Left cardiac atrium (tissue), 4 donors: ENCODE data around the gene PTTG1IP. TPM values are rescaled to one million over a fixed set of nuclear protein-coding genes. Genes with fewer than 3 reads are reported as not detected.
A peak's percentile ranks its signal among the peaks of the same experiment; 100 is the strongest.
"Not testable (repeated sequence)": the region's sequence is repeated elsewhere in the genome, so short reads cannot be mapped to it uniquely, and the experiment has no call there.

Experiments
- ATAC-seq, 2 donors: fragments of 200-7000 bp; cut with Tn5 transposase; one replicate each; pipeline ENCODE4 v1.9.1; 2020; ENCODE audit warnings: mild to moderate bottlenecking in 2 of 2, moderate library complexity in 2 of 2
- DNase-seq: peaks from one replicate; pipeline ENCODE4 v3.0.0-alpha.2; 2020
- intact Hi-C, 2 donors: fragments of 100-400 bp; cut with DNase I; formaldehyde crosslinking; loops; one replicate each; pipeline versions ENCODE4 v1.14.1 to v1.15.1; 2022 to 2023
- long read RNA-seq: library from polyadenylated mRNA; unstranded; transcript quantifications from one replicate; pipeline ENCODE4 v2.0.0, GENCODE V29; 2021
- total RNA-seq, 2 donors: library from RNA; stranded (reverse); fragmentation: NEBNext Ultra II Directional; extraction: Animal tissue kit (Norgen Biotek cat#: 25700); gene quantifications; one replicate each; pipeline ENCODE4 v1.2.1, GENCODE V29; 2021
- donor health status: DM: no; HTN: yes; CAD: no.
- donor health status: DM: no; HTN: yes; CAD: no; lungs with severe emphysema.
- donor health status: DM: yes; HTN: yes; CAD: no.
- donor health status: Dilated cardiomyopathy.

The PTTG1IP gene, protein sequence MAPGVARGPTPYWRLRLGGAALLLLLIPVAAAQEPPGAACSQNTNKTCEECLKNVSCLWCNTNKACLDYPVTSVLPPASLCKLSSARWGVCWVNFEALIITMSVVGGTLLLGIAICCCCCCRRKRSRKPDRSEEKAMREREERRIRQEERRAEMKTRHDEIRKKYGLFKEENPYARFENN
- total RNA-seq, result 100 to 1,000 TPM; 181 to 195 TPM
- long read RNA-seq, transcript PTTG1IP-201 (6 exons, 2,760 nt), result major isoform, 338 of 417 reads
- long read RNA-seq, partial matches to known transcripts, result 34 of 417 reads
- long read RNA-seq, other reads (novel, unspliced or antisense), result 43 of 417 reads

- DNase-seq (peak; percentile 99), ATAC-seq (peak; percentile 82 to 87)
- intact Hi-C loops, result loop anchor here (2.0 to 5.0 kb wide), 2 partner anchors 56 to 73 kb away; partner anchors contain the start of genes SUMO3 (in 2 of the 2) and UBE2G2 (in 1 of the 2)
Observed at GRCh38 chr21:44873356-44874239, at the start of gene PTTG1IP. PTTG1IP (minus strand) TSS chr21:44873690; CDS start chr21:44873616, 74 bp downstream.

DNA sequence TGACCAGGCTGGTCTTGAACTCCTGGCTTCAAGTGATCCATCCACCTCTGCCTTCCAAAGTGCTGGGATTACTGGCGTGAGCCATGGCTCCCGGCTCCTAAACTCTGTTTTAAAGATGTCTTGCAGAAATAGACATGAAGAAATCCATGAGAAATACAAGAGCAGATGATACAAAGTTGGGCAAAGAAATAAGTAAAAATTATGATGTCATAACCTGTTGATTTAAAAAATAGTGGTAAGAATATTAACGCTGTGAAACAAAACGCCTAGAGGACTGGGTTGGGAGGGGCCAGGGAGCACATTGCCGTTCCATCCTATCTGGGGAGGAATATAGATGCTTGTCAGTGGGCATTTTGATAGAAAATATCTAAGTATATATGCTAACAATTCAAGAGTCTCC is 48.4 kb upstream of the PTTG1IP start:
- DNase-seq (no peak), ATAC-seq (no peak)
- intact Hi-C loops, result no loop called here

DNA sequence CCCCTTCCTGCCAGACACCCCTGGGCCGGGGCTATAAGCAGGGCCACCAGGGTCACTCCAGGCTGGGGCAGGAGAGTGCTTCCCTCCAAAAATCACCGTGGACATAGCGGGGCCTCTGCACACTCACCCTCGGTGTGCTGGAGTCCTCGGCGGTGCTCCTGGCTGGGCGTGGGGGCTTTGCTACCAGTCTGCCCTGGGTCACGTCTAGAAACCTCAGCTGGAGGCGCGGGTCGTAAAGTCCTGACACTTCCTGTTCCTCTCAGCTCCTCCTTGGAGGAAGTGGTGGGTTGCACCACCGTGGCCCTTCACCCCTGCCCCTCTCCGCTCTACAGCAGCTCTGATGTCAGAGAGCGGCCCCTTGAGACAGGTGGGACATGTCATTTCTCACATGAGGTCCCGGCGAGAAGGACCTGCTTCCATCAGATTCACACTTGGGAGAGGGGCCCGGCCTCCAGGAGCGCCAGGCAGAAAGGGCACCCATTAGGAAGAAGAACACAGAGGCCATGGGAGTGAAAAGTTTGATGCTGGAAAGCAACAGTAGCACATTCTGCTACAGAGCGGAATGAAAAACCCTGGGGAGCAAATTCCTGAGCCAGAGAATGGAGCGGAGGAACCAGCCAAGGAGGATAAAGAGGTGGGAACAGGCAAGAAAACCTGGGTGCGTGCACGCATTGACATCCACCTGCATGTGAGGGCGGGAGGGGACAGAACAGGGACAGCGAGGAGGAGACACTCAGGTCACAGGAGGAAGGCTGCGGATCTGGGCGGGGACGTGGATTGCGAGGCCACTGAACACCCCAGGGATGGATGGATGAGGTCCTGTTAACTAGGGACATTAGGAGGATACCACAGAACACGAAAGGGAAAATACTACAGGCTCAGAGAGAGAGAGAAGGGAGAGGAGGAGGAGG is 47.5 kb upstream of the PTTG1IP start, which contains the start of gene ITGB2:
ITGB2 (minus strand) TSS at position 206 of the 911 bp plus-strand sequence. CDS start 10,117 bp downstream, outside the sequence.
- peak; percentile 64 to 68 for ATAC-seq
- intact Hi-C loops, result no loop called here
- peak; percentile 63 for DNase-seq

DNA sequence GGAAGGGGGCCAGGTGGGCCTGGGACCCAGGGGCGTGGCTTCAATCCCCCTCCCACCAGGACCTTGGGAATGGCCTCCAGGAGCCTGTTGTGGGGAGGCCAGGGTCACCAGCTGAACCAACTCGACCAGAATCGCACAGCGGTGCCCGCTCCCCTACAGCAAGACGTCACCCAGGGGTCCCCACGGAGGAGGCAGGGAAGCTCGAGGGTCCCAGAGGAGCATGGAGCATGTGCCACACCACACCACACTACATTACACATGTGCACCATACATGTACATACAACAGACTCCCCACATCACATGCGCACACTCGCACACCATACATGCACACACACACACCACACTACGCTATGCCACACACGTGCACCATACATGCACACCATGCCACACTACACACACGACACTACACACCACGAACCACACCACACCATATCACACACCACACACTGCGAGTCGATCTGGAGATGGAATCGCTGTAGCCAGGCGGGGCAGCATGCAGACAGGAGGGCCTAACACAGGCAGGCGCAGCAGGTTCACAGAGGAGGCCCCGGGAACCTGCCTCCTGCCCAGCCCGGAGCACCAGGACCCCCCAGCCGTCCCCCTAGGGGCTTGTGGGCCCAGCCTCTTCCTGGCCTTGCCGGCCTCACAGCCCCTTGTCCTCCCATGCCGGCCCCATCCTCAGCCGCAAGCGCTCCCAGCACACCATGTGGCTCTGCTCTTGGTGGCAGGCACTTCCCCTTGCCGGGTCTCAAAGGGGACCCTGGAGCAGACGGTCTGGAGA is 46.6 kb upstream of the PTTG1IP start:
- DNase-seq, result peak; percentile 11
- peak in 1 of 2 donors; percentile 8 for ATAC-seq
- intact Hi-C loops, result no loop called here

DNA sequence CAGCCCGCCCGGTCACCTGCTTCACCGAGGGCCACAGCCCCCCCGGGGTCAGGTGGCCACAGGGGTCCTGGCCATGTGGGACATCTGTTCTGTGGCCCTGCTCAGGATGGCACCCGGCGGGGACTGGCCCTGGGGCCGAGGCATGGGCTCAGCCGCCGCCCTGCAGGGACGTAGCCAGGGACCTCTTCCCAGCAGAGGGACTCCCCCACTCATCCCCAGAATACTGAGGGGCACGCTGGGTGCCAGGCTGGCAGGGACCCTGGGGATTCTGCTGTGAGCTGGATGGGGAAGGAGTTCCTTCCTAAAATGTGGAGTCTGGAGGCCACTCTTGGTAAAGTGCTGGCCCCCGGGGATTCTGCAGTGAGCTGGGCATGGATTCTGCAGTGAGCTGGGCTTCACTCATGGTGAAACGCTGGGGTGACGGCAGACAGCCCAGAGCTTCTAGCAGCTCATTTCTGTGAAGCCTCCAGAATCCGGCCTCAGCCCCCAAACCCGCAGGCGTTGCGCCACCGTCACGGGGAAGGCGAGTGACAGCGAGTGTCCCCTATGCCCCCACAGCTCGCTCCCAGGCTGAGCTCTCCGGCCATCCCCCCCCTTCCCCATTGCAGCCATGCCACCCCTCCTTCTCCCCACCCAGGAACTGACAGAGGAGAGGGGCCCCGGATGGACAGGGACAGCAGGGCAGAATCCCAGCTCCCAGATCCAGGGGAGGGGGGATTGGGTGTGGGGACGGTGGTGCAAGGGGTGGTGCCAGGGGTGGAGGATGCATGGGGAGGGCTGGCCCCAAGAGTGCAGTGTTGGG is 45.8 kb upstream of the PTTG1IP start:
- DNase-seq, result peak; percentile 24
- ATAC-seq, result peak in 1 of 2 donors; percentile 16
- intact Hi-C loops, result no loop called here

GRCh38 chr21:44918581-44919033 is 45.1 kb upstream of the PTTG1IP start:
- peak; percentile 12 for DNase-seq
- ATAC-seq, result no peak
- intact Hi-C loops, result no loop called here

- ATAC-seq, result no peak
- intact Hi-C loops, result no loop called here
- DNase-seq, result peak; percentile 16
Observed at GRCh38 chr21:44918107-44918470, 44.6 kb upstream of the PTTG1IP start.

- intact Hi-C loops, result no loop called here
- DNase-seq (peak; percentile 8), ATAC-seq (no peak)
Observed at GRCh38 chr21:44917446-44918106, 44.1 kb upstream of the PTTG1IP start.

DNA sequence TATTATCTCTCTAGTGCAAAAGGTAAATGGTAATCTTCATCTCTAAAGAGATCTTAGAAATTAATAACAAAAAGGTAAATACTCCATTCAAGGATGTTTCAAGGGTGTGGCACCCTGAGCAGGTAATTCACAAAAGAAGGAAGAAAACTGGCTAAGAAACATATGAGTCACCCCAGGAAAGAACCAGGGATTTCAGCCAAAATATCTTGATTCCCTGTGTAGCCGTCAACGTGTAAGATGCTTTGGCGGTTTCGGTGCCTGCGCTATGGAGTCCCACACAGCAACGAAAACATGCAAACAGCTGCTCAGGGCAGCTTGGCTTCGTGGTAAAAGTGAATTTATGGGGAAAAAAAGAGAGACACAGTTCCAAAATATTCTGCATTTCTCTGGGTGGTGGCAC is 43.5 kb upstream of the PTTG1IP start:
- ATAC-seq (no peak), DNase-seq (no peak)
- intact Hi-C loops, result no loop called here

GRCh38 chr21:44914176-44914874 is 40.8 kb upstream of the PTTG1IP start:
- ATAC-seq (peak; percentile 31 to 40), DNase-seq (no peak)
- intact Hi-C loops, result no loop called here

DNA sequence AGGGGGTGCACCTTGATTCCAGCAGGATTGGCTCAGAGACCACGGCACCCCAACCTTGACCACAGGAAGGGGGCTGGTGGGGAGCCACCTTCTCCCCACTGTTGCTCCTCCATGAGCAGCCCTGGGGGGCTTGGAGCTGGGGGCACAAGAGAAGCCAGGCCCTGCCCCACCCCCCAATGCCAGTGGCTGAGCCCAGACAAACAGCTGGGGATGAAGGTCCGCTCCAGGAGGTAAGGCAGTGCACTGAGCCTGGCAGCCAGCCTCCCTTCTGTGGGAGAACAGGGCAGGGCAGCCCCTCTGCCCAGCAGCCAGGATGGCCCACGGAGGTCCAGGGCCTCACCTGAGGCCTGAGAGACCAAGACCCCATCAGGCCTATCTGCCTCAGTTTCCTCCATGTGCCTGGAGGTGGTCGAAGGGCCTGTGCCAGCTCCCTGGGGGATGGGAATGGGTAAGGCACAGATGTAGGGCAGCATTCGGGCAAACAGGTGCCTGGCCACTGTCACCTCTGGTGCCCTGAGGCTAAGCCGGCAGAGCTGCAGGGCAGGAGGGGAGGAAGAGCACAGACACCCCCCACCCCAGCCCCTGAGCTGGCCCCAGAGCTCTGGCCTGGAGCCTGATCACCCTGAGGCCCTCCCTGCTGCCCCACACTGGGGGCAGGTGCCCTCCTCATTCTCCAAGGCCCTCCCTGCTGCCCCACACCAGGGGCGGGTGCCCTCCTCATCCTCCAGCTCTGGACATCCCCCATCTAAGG is 40.1 kb upstream of the PTTG1IP start:
- ATAC-seq, result no peak
- DNase-seq, result no peak
- intact Hi-C loops, result no loop called here

- intact Hi-C loops, ATAC-seq, DNase-seq: not testable (repeated sequence)
Observed at GRCh38 chr21:44912506-44913412, 39.3 kb upstream of the PTTG1IP start.

DNA sequence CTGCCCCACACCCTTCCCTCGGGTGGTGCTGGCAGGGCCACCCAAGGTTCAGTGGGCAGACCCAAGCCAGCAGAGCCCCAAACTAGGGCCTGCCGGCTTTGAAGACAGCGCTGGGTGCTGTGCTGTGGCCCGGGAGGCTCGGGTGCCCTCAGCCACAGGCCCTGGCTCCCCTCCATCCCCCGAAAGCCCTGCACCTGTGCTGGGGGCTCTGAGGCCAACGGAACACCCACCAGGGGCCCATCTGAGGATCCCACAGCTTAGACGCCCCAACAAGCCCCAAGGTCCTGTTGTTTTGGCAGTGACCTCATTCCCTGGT is 38.6 kb upstream of the PTTG1IP start:
- intact Hi-C loops, result no loop called here
- peak in 1 of 2 donors; percentile 5 for ATAC-seq
- DNase-seq, result no peak

DNA sequence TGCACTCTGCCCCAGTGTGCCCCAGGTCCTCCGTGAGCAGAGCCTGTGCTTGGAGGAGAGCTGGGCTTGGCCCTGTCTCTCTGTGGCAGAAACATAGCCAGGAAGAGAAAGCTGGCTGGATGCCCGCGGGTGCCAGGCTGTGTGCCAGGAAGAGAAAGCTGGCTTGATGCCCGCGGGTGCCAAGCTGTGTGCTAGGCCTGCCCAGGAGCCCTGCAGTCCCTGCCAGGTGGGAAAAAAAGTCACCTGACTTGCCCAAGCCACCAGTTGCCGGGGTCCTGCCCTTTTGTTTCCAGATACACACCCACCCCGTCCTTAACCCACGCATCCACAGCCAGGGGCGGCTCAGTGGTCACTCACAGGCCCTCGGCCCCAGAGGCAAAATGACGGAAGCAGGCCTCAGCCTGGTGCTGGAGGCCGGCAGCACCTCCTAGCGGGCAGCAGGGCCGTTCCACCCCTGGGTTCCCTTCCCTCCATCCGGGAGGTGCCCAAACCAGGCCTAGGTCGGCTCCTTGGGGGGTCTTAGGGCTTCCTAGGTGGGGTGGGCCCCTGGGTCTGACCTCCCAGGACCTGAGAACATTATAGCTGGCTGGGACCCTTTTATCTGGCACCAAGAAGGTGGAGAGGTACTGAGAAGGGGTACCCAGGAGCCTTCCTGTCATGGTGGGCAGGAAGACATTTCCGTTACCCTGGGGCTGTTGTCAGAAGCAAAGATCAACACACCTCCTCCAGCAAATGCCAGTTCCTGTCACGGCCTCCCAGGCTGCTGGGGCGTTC is 38.1 kb upstream of the PTTG1IP start:
- intact Hi-C loops, result no loop called here
- ATAC-seq, result peak; percentile 70 to 83
- DNase-seq, result peak; percentile 62
